ENCODE measurements around the gene HORMAD2. TPM values are rescaled to one million over a fixed set of nuclear protein-coding genes. Genes with fewer than 3 reads are reported as not detected.
"Not testable (repeated sequence)": the region's sequence is repeated elsewhere in the genome, so short reads cannot be mapped to it uniquely, and the experiment has no call there.

HORMAD2 gene
- total and polyA plus RNA-seq, 4 donors = not detected

DNA sequence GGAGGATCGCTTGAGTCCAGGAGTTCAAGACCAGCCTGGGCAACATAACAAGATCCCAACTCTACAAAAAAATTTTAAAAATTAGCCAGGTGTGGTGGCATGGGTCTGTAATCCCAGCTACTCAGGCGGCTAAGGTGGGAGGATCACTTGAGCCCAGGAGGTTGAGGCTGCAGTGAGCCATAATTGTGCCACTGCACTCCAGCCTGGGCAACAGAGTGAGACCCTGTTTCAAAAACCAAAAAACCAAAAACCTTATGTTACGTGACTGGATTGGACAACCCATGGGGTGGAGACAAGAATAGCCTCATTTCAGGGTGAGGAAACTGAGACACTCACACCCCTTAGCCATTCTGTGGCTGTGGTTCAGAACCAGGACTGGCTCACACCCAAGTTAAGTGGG lies 136.0 kb downstream of the HORMAD2 start:
- not testable (repeated sequence) for H3K4me3 ChIP-seq (ENCODE audit: low read length in 2 of 2); H3K4me1 ChIP-seq (ENCODE audit: control insufficient read depth in 1 of 2, insufficient read depth in 2 of 2, low read length in 2 of 2); H3K27me3 ChIP-seq (ENCODE audit: control insufficient read depth in 1 of 2, insufficient read depth in 2 of 2, low read length in 1 of 2); ATAC-seq (ENCODE audit: low FRiP score); H3K9me3 ChIP-seq (ENCODE audit: control insufficient read depth, low read length); H3K27ac ChIP-seq (ENCODE audit: low read depth in 1 of 2, low read length in 2 of 2); DNase-seq; H3K36me3 ChIP-seq (ENCODE audit: control insufficient read depth in 1 of 2, insufficient read depth in 2 of 2, low read length in 1 of 2)
- intact Hi-C loops (cut with DNase I) = loop anchor here in 1 of 2 donors (5.0 kb wide), 1 partner anchor 36 kb away; no protein-coding TSS in a partner anchor
- 96 to 97% methylated on average over 3 of the region's 3 CpGs for WGBS, 2 donors

DNA sequence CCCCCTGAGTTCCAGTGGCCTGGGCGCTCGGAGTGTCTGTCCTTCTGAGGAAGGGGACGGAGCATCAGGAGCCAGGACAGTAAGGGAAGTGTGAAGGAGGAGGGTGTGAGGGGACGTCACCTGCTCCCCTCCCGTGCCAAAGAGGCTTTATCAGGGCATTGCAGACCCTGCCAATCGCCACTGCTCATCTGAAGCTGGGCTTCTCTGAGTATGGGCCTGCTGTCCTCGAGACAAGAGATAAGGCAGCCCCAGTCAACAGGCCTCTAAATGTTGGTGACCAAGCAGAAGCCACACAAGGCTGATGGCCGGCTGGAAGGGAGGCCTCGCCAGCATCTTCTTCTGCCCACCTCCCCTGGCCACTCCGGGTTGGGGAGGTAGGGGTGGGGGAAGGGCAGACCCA lies 136.4 kb downstream of the HORMAD2 start:
- Histone ChIP-seq H3K36me3 (ENCODE audit: control insufficient read depth in 1 of 2, insufficient read depth in 2 of 2, low read length in 1 of 2) (no peaks in the 10 kb centered on the region), H3K27me3 (ENCODE audit: control insufficient read depth in 1 of 2, insufficient read depth in 2 of 2, low read length in 1 of 2) (no peaks in the 10 kb centered on the region), H3K4me1 (ENCODE audit: control insufficient read depth in 1 of 2, insufficient read depth in 2 of 2, low read length in 2 of 2) (peaks cover 0 to 2% of the 10 kb centered on the region in 2 donors), H3K9me3 (ENCODE audit: control insufficient read depth, low read length) (no peaks in the 10 kb centered on the region), H3K4me3 (ENCODE audit: low read length in 2 of 2) (no peak overlapping the region), H3K27ac (ENCODE audit: low read depth in 1 of 2, low read length in 2 of 2) (no peak overlapping the region)
- intact Hi-C loops (cut with DNase I) = loop anchor here in 1 of 2 donors (5.0 kb wide), 1 partner anchor 36 kb away; no protein-coding TSS in a partner anchor
- DNase-seq (peak in 1 of 2 donors; percentile 65), ATAC-seq (ENCODE audit: low FRiP score) (no peak)
- WGBS, 2 donors = 89 to 90% methylated on average over 10 of the region's 10 CpGs

DNA sequence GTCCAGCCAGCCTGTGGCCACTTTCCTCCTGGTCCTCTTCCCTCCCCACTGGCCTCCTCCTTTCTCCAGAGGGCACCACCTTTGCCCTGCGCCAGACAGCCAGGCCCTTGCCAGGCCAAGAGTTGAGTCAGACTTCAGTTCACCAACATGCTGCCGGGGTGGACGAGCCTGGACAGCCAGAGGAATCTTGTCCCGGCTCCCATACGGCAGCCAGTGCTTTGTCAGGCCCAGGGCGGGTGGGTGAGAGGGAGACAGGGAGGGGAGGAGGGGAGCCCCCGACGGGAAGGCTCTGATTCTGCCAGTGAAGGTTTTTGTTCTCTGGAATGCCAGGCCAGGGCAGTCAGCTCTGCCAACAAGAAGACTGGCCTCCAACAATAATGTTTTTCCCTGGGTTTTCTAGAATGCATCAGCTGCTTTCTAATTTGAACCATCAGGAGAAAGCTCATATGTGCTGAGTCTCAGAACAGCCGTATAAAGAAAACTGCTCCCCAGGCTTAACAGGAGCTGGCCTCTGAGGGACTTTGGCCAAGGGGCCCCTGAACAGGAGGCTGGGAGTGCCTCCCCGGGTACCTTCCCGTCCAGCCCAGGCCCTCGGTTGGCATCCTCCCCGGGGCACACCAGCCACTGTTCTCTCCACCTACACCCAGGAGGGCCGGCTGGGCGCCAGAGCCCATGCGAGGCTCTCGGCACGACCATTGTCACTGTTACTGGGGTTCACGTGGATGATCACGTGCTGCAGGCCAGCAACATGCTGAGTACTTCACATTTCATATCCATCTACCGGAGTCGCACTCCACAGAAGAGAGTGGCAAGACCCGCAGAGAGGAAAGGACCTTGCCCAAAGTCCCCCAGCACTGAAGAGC lies 137.7 kb downstream of the HORMAD2 start:
- WGBS, 2 donors = 1 to 6% methylated on average over 23 of the region's 23 CpGs

DNA sequence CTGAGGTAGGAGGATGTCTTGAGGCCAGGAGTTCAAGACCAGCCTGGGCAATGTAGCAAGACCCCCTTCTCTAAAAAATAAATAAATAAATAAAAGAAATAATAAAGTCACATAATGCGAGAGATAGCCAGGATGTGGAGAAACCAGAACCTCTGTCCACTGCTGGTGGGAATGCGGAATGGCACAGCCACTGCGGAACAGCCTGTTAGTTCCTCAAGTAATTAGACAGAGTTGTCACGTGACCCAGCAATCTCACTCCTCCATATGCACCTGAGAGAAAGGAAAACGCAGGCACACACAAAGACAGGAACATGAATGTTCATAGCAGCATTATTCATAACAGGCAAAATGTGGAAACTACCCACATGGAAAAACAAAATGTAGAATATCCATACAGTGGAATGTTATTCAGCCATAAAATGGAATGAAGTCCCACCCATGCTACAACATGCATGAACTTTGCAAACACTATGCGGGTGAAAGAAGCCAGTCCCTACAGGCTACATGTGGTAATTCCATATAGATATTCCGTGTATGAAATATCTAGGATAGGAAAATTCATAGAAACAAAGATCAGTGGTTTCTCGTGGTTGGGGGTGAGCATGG lies 138.9 kb downstream of the HORMAD2 start:
- no peak overlapping the region for H3K4me3 ChIP-seq (ENCODE audit: low read length in 2 of 2)
- ATAC-seq (ENCODE audit: low FRiP score) = no peak
- H3K27ac ChIP-seq (ENCODE audit: low read depth in 1 of 2, low read length in 2 of 2) = no peak overlapping the region
- WGBS, 2 donors = 71 to 82% methylated on average over 8 of the region's 8 CpGs
- H3K36me3 ChIP-seq (ENCODE audit: control insufficient read depth in 1 of 2, insufficient read depth in 2 of 2, low read length in 1 of 2) = no peaks in the 10 kb centered on the region
- no peaks in the 10 kb centered on the region for H3K9me3 ChIP-seq (ENCODE audit: control insufficient read depth, low read length)
- no peak for DNase-seq
- peaks cover 0 to 2% of the 10 kb centered on the region in 2 donors for H3K4me1 ChIP-seq (ENCODE audit: control insufficient read depth in 1 of 2, insufficient read depth in 2 of 2, low read length in 2 of 2)
- H3K27me3 ChIP-seq (ENCODE audit: control insufficient read depth in 1 of 2, insufficient read depth in 2 of 2, low read length in 1 of 2) = no peaks in the 10 kb centered on the region
- intact Hi-C loops (cut with DNase I) = loop anchor here in 1 of 2 donors (5.0 kb wide), 1 partner anchor 33 kb away; no protein-coding TSS in a partner anchor

More for the DNA sequence above, 137.7 kb downstream of the HORMAD2 start:
- Histone ChIP-seq H3K4me1 (ENCODE audit: control insufficient read depth in 1 of 2, insufficient read depth in 2 of 2, low read length in 2 of 2) (peaks cover 0 to 2% of the 10 kb centered on the region in 2 donors), H3K9me3 (ENCODE audit: control insufficient read depth, low read length) (no peaks in the 10 kb centered on the region), H3K36me3 (ENCODE audit: control insufficient read depth in 1 of 2, insufficient read depth in 2 of 2, low read length in 1 of 2) (no peaks in the 10 kb centered on the region), H3K27ac (ENCODE audit: low read depth in 1 of 2, low read length in 2 of 2) (peak overlapping the region in 1 of 2 donors; percentile 55), H3K4me3 (ENCODE audit: low read length in 2 of 2) (no peak overlapping the region), H3K27me3 (ENCODE audit: control insufficient read depth in 1 of 2, insufficient read depth in 2 of 2, low read length in 1 of 2) (no peaks in the 10 kb centered on the region)
- intact Hi-C loops (cut with DNase I) = loop anchor here in 1 of 2 donors (5.0 kb wide), 1 partner anchor 34 kb away; no protein-coding TSS in a partner anchor
- peak; percentile 77 to 83 for DNase-seq
- peak; percentile 73 for ATAC-seq (ENCODE audit: low FRiP score)

DNA sequence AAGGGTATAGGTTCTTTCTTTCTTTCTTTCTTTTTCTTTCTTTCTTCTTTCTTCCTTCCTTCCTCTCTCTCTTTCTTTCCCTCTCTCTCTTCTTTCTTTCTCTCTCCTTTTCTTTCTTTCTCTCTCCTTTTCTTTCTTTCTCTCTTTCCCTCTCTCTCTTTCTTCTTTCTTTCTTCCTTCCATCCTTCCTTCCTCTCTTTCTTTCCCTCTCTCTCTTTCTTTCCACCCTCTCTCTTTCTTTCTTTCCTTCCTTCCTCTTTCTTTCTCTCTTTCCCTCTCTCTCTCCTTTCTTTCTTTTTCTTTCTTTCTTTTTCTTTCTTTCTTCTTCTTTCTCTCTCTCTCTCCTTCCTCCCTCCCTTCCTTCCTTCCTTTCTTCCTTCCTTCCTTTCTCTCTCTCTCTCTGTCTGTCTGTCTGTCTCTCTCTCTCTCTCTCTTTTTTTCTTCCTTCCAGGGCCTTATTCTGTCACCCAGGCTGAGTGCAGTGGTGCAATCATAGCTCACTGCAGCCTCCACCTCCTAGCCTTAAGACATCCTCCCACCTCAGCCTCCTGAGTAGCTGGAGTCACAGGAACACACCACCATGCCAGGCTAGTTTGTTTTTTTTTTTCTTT lies 139.5 kb downstream of the HORMAD2 start:
- no peaks in the 10 kb centered on the region for H3K9me3 ChIP-seq (ENCODE audit: control insufficient read depth, low read length)
- no peak for ATAC-seq (ENCODE audit: low FRiP score)

DNA sequence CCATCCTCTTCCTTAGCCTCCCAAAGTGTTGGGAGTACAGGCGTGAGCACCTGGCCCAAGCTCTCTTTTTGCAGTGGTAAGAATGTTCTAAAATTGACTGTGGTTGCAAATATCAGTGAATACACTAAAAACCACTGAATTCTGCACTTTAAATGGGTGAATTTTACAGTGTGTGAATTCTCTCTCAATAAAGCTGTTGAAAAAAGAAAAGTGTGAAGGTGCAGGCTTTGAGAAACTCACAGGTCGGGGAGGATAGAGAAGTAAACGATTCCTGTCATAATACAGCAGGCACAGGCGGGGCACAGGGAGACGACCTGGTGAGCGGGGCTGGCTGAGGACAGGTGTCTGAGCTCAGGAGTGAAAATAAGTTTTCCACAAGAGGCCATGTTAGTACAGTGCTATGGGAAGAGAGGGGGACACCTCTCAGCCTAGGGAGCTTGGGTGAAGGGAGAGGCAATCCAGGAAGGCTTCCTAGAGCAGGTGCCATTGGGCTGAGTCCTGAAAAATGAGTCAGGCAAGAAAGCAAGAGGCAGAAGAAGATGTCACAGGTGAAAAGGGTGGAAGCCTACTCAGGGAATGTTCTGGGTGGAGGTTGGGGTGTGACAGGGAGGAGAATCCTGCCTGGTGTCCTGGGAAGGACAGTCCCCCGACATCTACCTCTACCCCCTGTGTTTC lies 140.2 kb downstream of the HORMAD2 start:
- Histone ChIP-seq H3K27ac (ENCODE audit: low read depth in 1 of 2, low read length in 2 of 2) (no peak overlapping the region), H3K36me3 (ENCODE audit: control insufficient read depth in 1 of 2, insufficient read depth in 2 of 2, low read length in 1 of 2) (no peaks in the 10 kb centered on the region), H3K4me1 (ENCODE audit: control insufficient read depth in 1 of 2, insufficient read depth in 2 of 2, low read length in 2 of 2) (peaks cover 0 to 2% of the 10 kb centered on the region in 2 donors), H3K4me3 (ENCODE audit: low read length in 2 of 2) (no peak overlapping the region), H3K27me3 (ENCODE audit: control insufficient read depth in 1 of 2, insufficient read depth in 2 of 2, low read length in 1 of 2) (no peaks in the 10 kb centered on the region), H3K9me3 (ENCODE audit: control insufficient read depth, low read length) (no peaks in the 10 kb centered on the region)
- DNase-seq (no peak), ATAC-seq (ENCODE audit: low FRiP score) (no peak)
- WGBS, 2 donors = 88 to 91% methylated on average over 7 of the region's 7 CpGs
- intact Hi-C loops (cut with DNase I) = no loop called here

More for the DNA sequence above, 139.5 kb downstream of the HORMAD2 start:
- no peak for DNase-seq
- no peaks in the 10 kb centered on the region for H3K27me3 ChIP-seq (ENCODE audit: control insufficient read depth in 1 of 2, insufficient read depth in 2 of 2, low read length in 1 of 2)
- intact Hi-C loops (cut with DNase I) = loop anchor here in 1 of 2 donors (5.0 kb wide), 1 partner anchor 33 kb away; no protein-coding TSS in a partner anchor
- no peaks in the 10 kb centered on the region for H3K36me3 ChIP-seq (ENCODE audit: control insufficient read depth in 1 of 2, insufficient read depth in 2 of 2, low read length in 1 of 2)
- H3K4me1 ChIP-seq (ENCODE audit: control insufficient read depth in 1 of 2, insufficient read depth in 2 of 2, low read length in 2 of 2) = peaks cover 0 to 2% of the 10 kb centered on the region in 2 donors
- H3K4me3 ChIP-seq (ENCODE audit: low read length in 2 of 2) = no peak overlapping the region
- H3K27ac ChIP-seq (ENCODE audit: low read depth in 1 of 2, low read length in 2 of 2) = no peak overlapping the region

DNA sequence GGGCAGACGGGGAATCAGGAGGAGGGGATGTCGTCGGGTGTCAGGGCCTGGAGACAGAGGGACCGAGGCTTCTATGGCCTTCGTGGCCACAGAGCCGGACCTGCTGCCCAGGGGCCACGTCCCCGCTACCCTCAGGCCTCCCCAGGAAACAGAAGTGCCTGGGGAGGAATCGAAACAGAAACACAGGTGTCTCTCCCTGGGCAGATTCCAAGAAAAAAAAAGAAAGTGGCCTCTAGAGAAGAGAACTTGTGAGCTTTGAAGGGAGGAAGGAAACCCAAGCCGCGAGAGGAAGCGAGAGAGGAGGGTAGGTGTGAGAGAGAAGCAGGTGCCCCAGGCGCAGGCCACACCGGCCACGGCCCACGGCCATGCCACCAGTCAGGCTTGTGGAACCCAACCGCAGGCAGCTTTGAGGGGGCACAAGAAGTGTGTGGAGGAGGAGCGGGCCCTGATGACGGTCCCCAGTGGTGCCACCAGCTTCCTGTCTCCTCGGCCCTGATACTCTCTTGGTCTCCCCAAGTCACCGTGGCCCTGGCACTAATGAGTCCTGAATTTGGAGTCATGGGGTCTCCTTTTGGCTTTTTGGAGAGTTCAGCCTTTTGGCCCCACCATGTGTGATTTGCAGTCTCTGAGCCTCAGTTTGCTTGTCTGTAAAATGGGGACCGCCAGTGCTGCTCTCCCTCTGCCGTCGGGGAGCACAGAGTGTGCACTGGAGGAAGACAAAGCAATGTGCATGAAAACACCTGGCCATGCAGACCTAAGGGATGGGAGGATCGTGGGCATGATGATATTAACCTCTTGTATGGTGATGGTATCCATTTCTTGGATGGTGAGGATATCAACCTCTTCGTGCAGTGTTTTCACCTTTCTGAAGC lies 141.1 kb downstream of the HORMAD2 start:
- Histone ChIP-seq H3K9me3 (ENCODE audit: control insufficient read depth, low read length) (no peaks in the 10 kb centered on the region), H3K4me1 (ENCODE audit: control insufficient read depth in 1 of 2, insufficient read depth in 2 of 2, low read length in 2 of 2) (peaks cover 0 to 2% of the 10 kb centered on the region in 2 donors), H3K27ac (ENCODE audit: low read depth in 1 of 2, low read length in 2 of 2) (no peak overlapping the region), H3K4me3 (ENCODE audit: low read length in 2 of 2) (no peak overlapping the region), H3K36me3 (ENCODE audit: control insufficient read depth in 1 of 2, insufficient read depth in 2 of 2, low read length in 1 of 2) (no peaks in the 10 kb centered on the region), H3K27me3 (ENCODE audit: control insufficient read depth in 1 of 2, insufficient read depth in 2 of 2, low read length in 1 of 2) (no peaks in the 10 kb centered on the region)
- ATAC-seq (ENCODE audit: low FRiP score) (no peak), DNase-seq (no peak)
- WGBS, 2 donors = 88 to 89% methylated on average over 26 of the region's 26 CpGs
- intact Hi-C loops (cut with DNase I) = no loop called here
